CD4-positive, alpha-beta T cell (primary cell): ENCODE measurements around the gene TNFAIP8L2. TPM values are rescaled to one million over a fixed set of nuclear protein-coding genes. Genes with fewer than 3 reads are reported as not detected.

ENCODE experiments used
- ATAC-seq: fragments of 200-7000 bp; cut with Tn5 transposase; one replicate; pipeline ENCODE4 v1.10.0; 2022; ENCODE audit warnings: mild to moderate bottlenecking; ENCODE audit not compliant: poor library complexity
- CTCF ChIA-PET: fragments of 350-600 bp; sonication (Branson Sonifier 250); formaldehyde crosslinking; loops from one replicate; lab custom pipeline; 2021; ENCODE audit warnings: antibody characterized with exemption, inconsistent platforms; lab: Charles Lee
- POLR2A ChIA-PET: fragments of 350-600 bp; sonication (Branson Sonifier 250); formaldehyde crosslinking; loops from one replicate; lab custom pipeline; 2021; ENCODE audit warnings: antibody characterized with exemption, inconsistent platforms; lab: Charles Lee
- DNase-seq, 14 experiments: peaks; one replicate each; pipeline ENCODE4 v3.0.0-alpha.2; 2013 to 2020; ENCODE audit warnings: mixed read lengths in 2 of 14
- H3K27ac ChIP-seq, 2 donors: one replicate each; pipeline versions ENCODE4 v1.5.1 to v1.7.0; 2013; ENCODE audit warnings: low read length in 2 of 2, low read depth in 1 of 2, mild to moderate bottlenecking in 1 of 2
- H3K27me3 ChIP-seq, 2 experiments: 1 replicate in 1 of 2; 2 replicates in 1 of 2; pipeline versions ENCODE4 v1.6.1 to v1.7.0; 2013; ENCODE audit warnings: low read length in 2 of 2, control low read depth in 1 of 2, mild to moderate bottlenecking in 1 of 2, moderate library complexity in 1 of 2; ENCODE audit not compliant: insufficient read depth in 2 of 2, control insufficient read depth in 1 of 2
- H3K36me3 ChIP-seq: one replicate; pipeline ENCODE4 v1.6.1; 2013; ENCODE audit warnings: low read length, control low read depth; ENCODE audit not compliant: insufficient read depth
- H3K4me1 ChIP-seq: one replicate; pipeline ENCODE4 v1.6.1; 2013; ENCODE audit warnings: low read length, control low read depth; ENCODE audit not compliant: insufficient read depth
- H3K4me3 ChIP-seq: one replicate; pipeline ENCODE4 v1.5.1; 2013; ENCODE audit warnings: mild to moderate bottlenecking, low read length, moderate library complexity
- H3K9me3 ChIP-seq, 2 experiments: 1 replicate in 1 of 2; 2 replicates in 1 of 2; pipeline versions ENCODE4 v1.6.1 to v1.7.0; 2013; ENCODE audit warnings: low read length in 2 of 2, mild to moderate bottlenecking in 2 of 2, control low read depth in 1 of 2, moderate library complexity in 1 of 2; ENCODE audit not compliant: control insufficient read depth in 1 of 2, insufficient read depth in 1 of 2
- H3K27ac Mint-ChIP-seq: one replicate; pipeline ENCODE4 v1.8.0; 2020; ENCODE audit warnings: mixed read lengths
- H3K27me3 Mint-ChIP-seq: one replicate; pipeline ENCODE4 v1.8.0; 2021; ENCODE audit warnings: mixed read lengths
- H3K36me3 Mint-ChIP-seq: one replicate; pipeline ENCODE4 v1.8.0; 2021; ENCODE audit warnings: low read depth, mixed read lengths
- H3K4me1 Mint-ChIP-seq: one replicate; pipeline ENCODE4 v1.8.0; 2021; ENCODE audit warnings: low read depth, mixed read lengths
- H3K4me3 Mint-ChIP-seq: one replicate; pipeline ENCODE4 v1.8.0; 2020; ENCODE audit warnings: mild to moderate bottlenecking, mixed read lengths
- H3K9me3 Mint-ChIP-seq: one replicate; pipeline ENCODE4 v1.8.0; 2020; ENCODE audit warnings: mixed read lengths
- CTCF ChIP-seq: fragments of 200-600 bp; IDR thresholded peaks from one replicate; pipeline ENCODE4 v1.8.0; 2022; ENCODE audit warnings: antibody characterized with exemption, mild to moderate bottlenecking
- intact Hi-C, 2 experiments: fragments of 100-400 bp; cut with DNase I in 1 of 2; cut with micrococcal nuclease in 1 of 2; formaldehyde crosslinking; loops; one replicate each; pipeline versions ENCODE4 v1.15.1 to v1.9.0; 2023 to 2025; cut with DNase I, micrococcal nuclease
- total RNA-seq, 174 experiments: library from RNA in 2 of 174; stranded (reverse) in 2 of 174; gene quantifications; one replicate each; pipeline ENCODE4 v1.2.3 and lab custom pipeline; 2021 to 2026

TNFAIP8L2 gene
- total RNA-seq, 2 experiments from 2014 or later, result 0.70 to 0.74 TPM

GRCh38 chr1:151158326-151158725 lies 1.9 kb downstream of the TNFAIP8L2 start:
- Histone ChIP-seq H3K4me3 (peak overlapping the region; percentile 77), H3K9me3 (no peaks in the 10 kb centered on the region), H3K4me1 (peaks cover 57% of the 10 kb centered on the region), H3K36me3 (peaks cover 32% of the 10 kb centered on the region), H3K27ac (peak overlapping the region; percentile 29 to 56), H3K27me3 (no peaks in the 10 kb centered on the region)
- no peak for TF ChIP-seq CTCF
- Mint-ChIP-seq H3K27ac (peak overlapping the region; percentile 85), H3K9me3 (no peaks in the 10 kb centered on the region), H3K36me3 (peaks cover 60% of the 10 kb centered on the region), H3K4me1 (peaks cover 73% of the 10 kb centered on the region), H3K27me3 (no peaks in the 10 kb centered on the region), H3K4me3 (peak overlapping the region; percentile 99)
- ATAC-seq (no peak), DNase-seq (peak in 2 of 14 experiments; percentile 28 to 30)
- POLR2A ChIA-PET, result interaction anchor here (0.9 to 4.3 kb wide), 17 partner anchors 8 to 461 kb away, joined by 3 to 64 read pairs (median 13); partner anchors contain the start of genes C1orf56, CDC42SE1, GOLPH3L and LYSMD1
- CTCF ChIA-PET, result interaction anchor here (0.7 to 7.8 kb wide), 4 partner anchors 57 to 162 kb away, joined by 3 to 61 read pairs (median 26); no protein-coding TSS in a partner anchor
- intact Hi-C loops, result loop anchor here (5.0 to 10.0 kb wide), 3 partner anchors 151 to 694 kb away; partner anchors contain the start of genes ENSA (in 1 of the 2), MINDY1 (in 1 of the 2) and PRUNE1 (in 1 of the 2)

- Mint-ChIP-seq H3K27ac (peak overlapping the region; percentile 85), H3K4me3 (peak overlapping the region; percentile 99), H3K27me3 (no peaks in the 10 kb centered on the region), H3K36me3 (peaks cover 64% of the 10 kb centered on the region), H3K9me3 (no peaks in the 10 kb centered on the region), H3K4me1 (peaks cover 73% of the 10 kb centered on the region)
- peak overlapping the region; percentile 29 to 56 for H3K27ac ChIP-seq
- H3K9me3 ChIP-seq, result no peaks in the 10 kb centered on the region
- peaks cover 32% of the 10 kb centered on the region for H3K36me3 ChIP-seq
- no peak for ATAC-seq
- peaks cover 59% of the 10 kb centered on the region for H3K4me1 ChIP-seq
- no peaks in the 10 kb centered on the region for H3K27me3 ChIP-seq
- CTCF ChIA-PET, result interaction anchor here (1.0 to 7.8 kb wide), 3 partner anchors 57 to 163 kb away, joined by 3 to 61 read pairs (median 49); no protein-coding TSS in a partner anchor
- intact Hi-C loops, result loop anchor here (5.0 to 10.0 kb wide), 3 partner anchors 152 to 694 kb away; partner anchors contain the start of genes ENSA (in 1 of the 2), MINDY1 (in 1 of the 2) and PRUNE1 (in 1 of the 2)
- POLR2A ChIA-PET, result interaction anchor here (0.7 to 4.3 kb wide), 10 partner anchors 8 to 123 kb away, joined by 3 to 64 read pairs (median 16); partner anchors contain the start of genes C1orf56, CDC42SE1, LYSMD1 and MLLT11
- peak in 1 of 14 experiments; percentile 43 for DNase-seq
- peak overlapping the region; percentile 77 for H3K4me3 ChIP-seq
- TF ChIP-seq CTCF, result no peak
These were observed 2.4 kb downstream of the TNFAIP8L2 start for GRCh38 chr1:151158751-151159251.

- Mint-ChIP-seq H3K27ac (peak overlapping the region; percentile 85), H3K4me3 (peak overlapping the region; percentile 75), H3K9me3 (no peaks in the 10 kb centered on the region), H3K27me3 (no peaks in the 10 kb centered on the region), H3K36me3 (peaks cover 69% of the 10 kb centered on the region), H3K4me1 (peaks cover 76% of the 10 kb centered on the region)
- POLR2A ChIA-PET, result interaction anchor here (0.7 to 4.0 kb wide), 6 partner anchors 13 to 112 kb away, joined by 3 to 37 read pairs (median 4); partner anchors contain the start of genes C1orf56, SEMA6C and VPS72
- H3K9me3 ChIP-seq, result no peaks in the 10 kb centered on the region
- peak overlapping the region; percentile 29 to 56 for H3K27ac ChIP-seq
- peaks cover 59% of the 10 kb centered on the region for H3K4me1 ChIP-seq
- H3K27me3 ChIP-seq, result no peaks in the 10 kb centered on the region
- peaks cover 35% of the 10 kb centered on the region for H3K36me3 ChIP-seq
- peak overlapping the region; percentile 77 for H3K4me3 ChIP-seq
- DNase-seq (peak in 1 of 14 experiments; percentile 36), ATAC-seq (no peak)
- CTCF ChIA-PET, result interaction anchor here (1.0 to 7.8 kb wide), 3 partner anchors 58 to 163 kb away, joined by 3 to 61 read pairs (median 49); no protein-coding TSS in a partner anchor
- intact Hi-C loops, result loop anchor here (5.0 to 10.0 kb wide), 3 partner anchors 152 to 695 kb away; partner anchors contain the start of genes ENSA (in 1 of the 2), MINDY1 (in 1 of the 2) and PRUNE1 (in 1 of the 2)
- no peak for TF ChIP-seq CTCF
These were observed 2.9 kb downstream of the TNFAIP8L2 start for GRCh38 chr1:151159373-151159772.
